UCSD-AML1 (cell line): ENCODE measurements around the gene LHX5.

Source experiments
- DNase-seq: peaks from one replicate; lab custom pipeline; 2025; ENCODE audit not compliant: unreplicated experiment; lab: John Stamatoyannopoulos, UW

LHX5 gene

GRCh38 chr12:113478351-113479011 lies 6.8 kb upstream of the LHX5 start:
- DNase-seq: no peak

DNA sequence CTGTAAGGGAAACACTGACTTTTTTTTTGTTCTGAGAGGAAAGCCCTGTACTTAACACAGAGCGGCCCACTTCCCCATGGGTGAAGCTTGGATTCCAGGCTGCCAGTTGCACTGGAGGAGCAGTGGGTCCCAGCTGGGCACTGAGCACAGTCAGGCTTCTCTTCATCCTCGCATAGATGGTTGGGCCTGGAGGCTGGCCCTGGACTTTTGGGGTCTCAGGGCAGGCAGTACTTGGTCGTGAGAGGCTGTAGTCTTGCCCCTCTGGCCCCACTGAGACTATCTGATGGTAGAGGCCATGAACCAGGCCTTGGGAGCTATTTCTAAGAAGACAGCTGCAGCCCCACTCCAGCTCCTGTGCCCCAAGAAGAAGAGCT lies 6.2 kb upstream of the LHX5 start:
- DNase-seq: no peak

GRCh38 chr12:113477171-113477841 lies 5.6 kb upstream of the LHX5 start:
- no peak for DNase-seq

DNA sequence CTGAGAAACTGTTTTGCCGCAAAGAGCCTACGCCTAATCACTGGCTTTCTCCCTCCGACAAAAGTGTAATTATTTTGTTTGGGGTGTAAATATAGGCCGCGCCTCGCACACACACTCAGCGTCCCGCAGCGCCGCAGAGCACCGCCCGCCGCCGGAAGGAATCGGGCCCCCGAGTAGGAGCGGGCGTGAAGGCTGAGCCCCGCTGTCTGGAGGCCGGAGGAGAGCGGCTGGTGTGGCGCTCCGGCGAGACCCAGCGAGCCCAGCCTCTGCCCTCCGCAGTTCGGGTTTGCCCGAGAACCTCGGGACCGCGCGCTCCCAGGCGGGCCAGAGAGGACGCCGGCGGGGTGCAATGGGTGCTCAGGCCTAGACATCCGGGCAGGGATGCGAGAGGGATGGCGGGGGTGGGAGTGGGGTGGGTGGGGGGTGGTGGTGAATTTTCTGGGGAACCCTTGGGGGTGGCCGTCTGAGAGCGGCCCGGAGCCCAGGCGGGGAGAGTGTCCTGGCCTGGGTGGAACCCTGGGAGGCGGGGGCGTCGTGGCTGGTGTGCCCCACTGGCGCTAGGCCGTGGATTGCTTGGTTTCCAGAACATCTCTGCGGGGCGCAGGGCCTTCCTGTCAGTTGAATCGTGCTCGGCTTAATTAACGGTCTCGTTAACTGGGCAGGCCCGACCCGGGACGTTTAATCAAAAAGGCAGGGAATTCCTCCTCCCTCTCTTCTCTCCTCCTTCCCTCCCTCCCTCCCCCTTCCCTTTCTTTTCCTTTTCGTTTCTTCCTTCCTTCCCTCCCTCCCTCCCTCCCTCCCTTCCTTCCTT lies 4.7 kb upstream of the LHX5 start:
- DNase-seq: no peak

DNA sequence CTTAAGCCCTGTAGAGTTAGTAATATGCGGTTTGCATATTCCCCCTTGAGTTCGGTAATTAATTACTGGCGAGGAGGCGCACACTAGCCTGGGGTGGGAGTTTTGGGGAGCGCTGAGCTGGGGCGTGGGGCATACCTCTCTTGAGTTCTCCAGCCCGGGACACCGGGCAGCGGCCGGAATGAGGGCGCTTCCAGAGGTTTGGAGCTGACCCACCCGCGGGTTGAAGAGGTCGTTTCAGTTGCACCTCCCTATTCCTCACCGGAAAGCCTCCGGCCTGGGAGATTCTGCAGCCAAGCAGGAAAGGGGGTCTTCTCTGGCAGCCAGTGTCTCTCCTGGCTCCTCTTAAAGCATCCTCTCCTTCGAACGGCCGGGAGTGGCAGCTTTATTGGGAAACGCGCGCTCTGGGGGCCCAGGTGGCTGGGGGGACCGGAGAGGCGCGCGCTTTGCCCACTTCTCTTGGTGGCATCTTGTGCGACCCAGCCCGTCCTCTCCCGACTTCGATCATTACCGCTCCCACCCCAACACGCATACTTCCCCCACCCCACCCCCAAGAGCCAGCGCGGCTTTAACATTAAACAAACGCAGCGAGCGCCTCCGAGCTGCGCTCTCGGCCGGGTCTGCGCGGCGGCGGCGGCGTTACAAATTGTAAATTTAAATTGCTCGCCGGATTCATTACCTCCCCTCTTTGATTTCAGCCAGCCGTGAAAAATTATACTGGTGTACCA lies 3.9 kb upstream of the LHX5 start:
- DNase-seq: no peak

GRCh38 chr12:113474635-113475436 lies 3.2 kb upstream of the LHX5 start:
- no peak for DNase-seq

GRCh38 chr12:113473942-113474341 lies 2.3 kb upstream of the LHX5 start:
- no peak for DNase-seq

DNA sequence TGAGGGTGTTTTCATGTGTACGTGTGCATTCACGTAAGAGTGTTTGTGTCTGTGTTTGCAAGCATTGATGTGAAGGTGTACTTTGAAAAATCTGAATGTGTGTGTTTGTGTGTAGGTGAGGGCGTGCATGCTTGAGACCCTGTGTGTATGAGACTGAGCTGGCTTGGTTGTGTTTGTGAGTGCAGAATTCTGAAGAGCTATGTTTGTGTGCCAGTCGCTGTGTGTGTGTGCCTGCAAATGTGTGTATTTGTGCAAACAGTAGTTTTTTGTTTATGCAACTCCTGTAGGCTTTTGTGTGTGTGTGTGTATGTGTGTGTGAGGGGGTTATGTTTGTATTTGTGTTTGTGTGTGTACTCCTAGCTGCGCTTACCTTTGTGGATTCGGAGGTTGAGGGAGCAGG lies 1.7 kb upstream of the LHX5 start:
- DNase-seq: no peak

GRCh38 chr12:113472191-113473121 lies 785 bp upstream of the LHX5 start:
- DNase-seq: no peak

DNA sequence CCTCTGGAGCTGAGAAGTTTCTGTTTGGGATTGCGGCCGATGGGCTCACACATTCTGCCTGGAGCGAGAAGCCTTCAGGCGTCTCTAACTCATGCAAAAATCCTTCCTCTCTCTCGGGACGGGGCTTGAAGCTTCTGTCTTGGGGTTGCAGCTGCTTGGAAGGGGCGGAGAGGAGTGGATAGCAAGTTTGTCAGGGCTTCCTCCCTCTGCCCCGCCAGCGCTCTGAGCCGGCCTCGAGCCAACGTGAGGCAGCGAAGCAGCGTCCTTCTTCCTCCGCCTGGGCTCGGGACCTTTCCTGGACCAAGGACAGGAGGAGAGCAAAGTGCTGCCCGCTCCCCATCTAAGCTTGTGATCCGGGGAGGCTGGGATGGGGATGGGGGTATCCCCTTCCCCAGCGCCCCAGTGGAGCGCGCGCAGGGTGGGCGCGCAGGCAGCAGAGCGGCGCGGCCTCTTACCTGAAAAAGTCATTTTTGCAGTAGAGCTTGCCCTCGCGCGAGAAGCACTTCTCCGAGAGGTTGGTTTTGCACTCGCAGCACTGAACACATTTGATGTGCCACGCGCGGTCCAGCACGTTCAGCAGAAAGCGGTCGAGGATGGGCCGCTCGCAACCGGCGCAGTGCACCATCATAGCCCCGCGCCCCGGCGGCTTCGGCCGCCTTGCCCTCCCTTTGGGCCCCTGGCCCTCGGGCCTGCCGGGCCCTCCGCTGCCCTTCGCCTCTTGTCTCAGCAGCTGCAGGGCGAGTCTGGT lies 626 bp downstream of the LHX5 start:
- no peak for DNase-seq

GRCh38 chr12:113469949-113470743 lies 1.5 kb downstream of the LHX5 start:
- no peak for DNase-seq

DNA sequence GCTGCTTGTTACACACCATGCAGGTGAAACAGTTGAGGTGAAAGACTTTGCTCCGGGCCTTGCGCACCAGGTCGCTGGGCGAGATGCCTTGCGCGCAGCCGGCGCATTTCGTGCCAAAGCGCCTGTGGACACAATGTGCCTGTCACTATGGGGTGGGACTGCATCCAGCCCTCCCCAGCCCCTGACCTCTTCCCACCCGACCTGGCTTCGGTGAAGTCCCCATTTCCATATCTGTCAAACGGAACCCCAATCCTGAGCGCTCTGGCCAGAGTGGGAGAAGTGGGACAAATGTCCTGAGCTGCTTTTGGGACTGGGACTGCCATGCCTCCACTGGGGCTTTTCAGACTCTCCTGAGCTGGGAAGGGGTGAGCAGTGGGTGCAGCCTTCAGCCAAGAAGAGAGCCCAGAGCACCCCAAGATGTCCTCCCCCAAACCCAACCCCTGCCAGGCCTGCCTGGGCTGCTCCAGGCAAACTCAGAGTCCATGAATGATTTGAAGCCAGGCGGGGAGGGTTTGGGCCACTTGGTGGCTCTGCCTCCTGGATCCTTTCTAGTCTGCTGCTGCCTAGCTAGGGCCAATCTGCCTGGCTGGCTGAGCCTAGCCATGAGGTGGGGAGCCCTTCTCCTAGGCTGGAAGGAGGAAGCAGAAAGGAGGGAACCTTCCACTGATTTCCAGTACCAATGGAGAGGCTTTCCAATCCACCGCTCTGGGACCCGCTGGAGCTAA lies 2.3 kb downstream of the LHX5 start:
- no peak for DNase-seq

- no peak for DNase-seq
These were observed 3.1 kb downstream of the LHX5 start for GRCh38 chr12:113468365-113469223.

DNA sequence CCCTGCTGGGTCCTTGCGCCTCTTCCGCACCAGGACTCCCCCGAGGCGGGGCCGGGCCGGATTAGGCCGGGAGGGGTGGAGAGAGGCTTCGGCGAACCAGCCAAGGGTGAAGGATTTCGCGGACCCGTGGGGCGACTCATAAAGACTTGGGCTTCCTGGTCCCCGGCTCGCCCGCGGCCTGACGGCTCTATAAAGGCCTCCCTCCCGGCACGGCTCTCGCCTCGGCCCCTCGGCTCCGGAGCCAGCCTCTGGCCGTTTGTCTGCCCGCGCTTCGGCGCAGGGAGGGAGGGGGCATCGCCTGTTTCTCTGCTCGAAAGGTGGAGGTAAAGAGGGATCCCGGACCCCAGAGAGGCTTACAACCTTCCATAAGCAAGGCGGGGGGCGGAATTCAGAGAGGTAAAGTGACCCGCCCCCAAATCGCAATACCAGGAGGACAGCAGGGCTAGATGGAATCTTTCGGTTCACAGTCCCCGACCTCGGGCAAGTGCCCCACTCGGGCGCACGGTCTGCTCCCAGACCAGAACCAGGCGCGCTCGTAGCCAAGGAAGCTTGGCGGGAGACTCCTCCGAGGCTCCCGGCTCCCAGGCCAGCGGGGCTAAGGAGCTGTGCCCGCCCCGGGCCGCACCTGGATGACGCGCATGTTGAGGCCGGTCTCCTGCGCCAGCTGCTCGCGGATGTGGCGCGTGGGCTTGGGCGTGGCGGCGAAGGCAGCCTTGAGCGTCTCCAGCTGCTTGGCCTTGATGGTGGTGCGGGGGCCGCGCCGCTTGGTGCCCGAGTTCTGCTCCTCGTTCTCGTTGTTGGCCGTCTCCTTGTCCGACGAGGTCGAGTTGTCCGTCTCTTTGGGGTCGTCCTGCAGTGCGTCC lies 3.9 kb downstream of the LHX5 start:
- DNase-seq: no peak

- no peak for DNase-seq
These were observed 4.5 kb downstream of the LHX5 start for GRCh38 chr12:113467142-113467501.
